Measurements from ENCODE around the gene KIF2C. TPM values are rescaled to one million over a fixed set of nuclear protein-coding genes. Genes with fewer than 3 reads are reported as not detected.

Gene KIF2C
- total and polyA plus RNA-seq, 2 of the 4 experiments (the other 2 are of a cell fraction) = 31.6 to 45.0 TPM

GRCh38 chr1:44760876-44761275, 21.2 kb downstream of the KIF2C start:
- Histone ChIP-seq H3K9me1 (ENCODE audit: insufficient read depth, low read length) (no peaks in the 10 kb centered on the region; the same call in 1 of the 2 replicates), H3K4me2 (ENCODE audit: low read depth, low read length) (no peak overlapping the region), H2BK120ac (ENCODE audit: low read depth, low read length) (no peak overlapping the region), H3K23ac (ENCODE audit: low read depth, low read length) (no peak overlapping the region), H3K27me3 (ENCODE audit: control insufficient read depth, insufficient read depth, low read length) (no peaks in the 10 kb centered on the region), H3K9ac (ENCODE audit: low read depth, low read length) (no peak overlapping the region), H2BK20ac (ENCODE audit: low read depth, low read length) (no peak overlapping the region), H4K91ac (ENCODE audit: insufficient read depth, low read depth, low read length) (no peak overlapping the region), H3K4me1 (ENCODE audit: control insufficient read depth, insufficient read depth, low read length) (no peaks in the 10 kb centered on the region), H3K79me1 (ENCODE audit: low read depth in 1 of 2, low read length in 2 of 2) (peaks cover 4 to 8% of the 10 kb centered on the region in 2 experiments), H4K8ac (ENCODE audit: low read depth in 2 of 2, low read length in 2 of 2) (no peak overlapping the region), H3K4ac (ENCODE audit: low read depth, low read length) (no peak overlapping the region), H3K4me3 (ENCODE audit: insufficient read depth, low read depth, low read length) (no peak overlapping the region), H3K56ac (ENCODE audit: extremely low read depth, insufficient read depth, low read length) (no peak overlapping the region), H3K14ac (replicated peaks; ENCODE audit: low read depth, low read length) (no peak overlapping the region), H2BK5ac (ENCODE audit: low read depth, low read length, poor library complexity, severe bottlenecking) (no peak overlapping the region), H2AFZ (replicated peaks; ENCODE audit: low read length, poor library complexity) (no peak overlapping the region), H2AK9ac (replicated peaks; ENCODE audit: low read depth, low read length, poor library complexity) (no peak overlapping the region), H4K5ac (ENCODE audit: low read depth, low read length) (no peak overlapping the region), H2AK5ac (ENCODE audit: low read depth, low read length) (no peak overlapping the region), H2BK15ac (ENCODE audit: low read depth, low read length) (no peak overlapping the region), H3K18ac (ENCODE audit: low read depth, low read length) (no peak overlapping the region), H3K36me3 (ENCODE audit: control insufficient read depth, insufficient read depth, low read length) (peaks cover 34% of the 10 kb centered on the region), H3K9me3 (ENCODE audit: control insufficient read depth, insufficient read depth, low read length) (no peaks in the 10 kb centered on the region), H4K20me1 (ENCODE audit: insufficient read depth, low read length) (no peaks in the 10 kb centered on the region), H3K27ac (ENCODE audit: insufficient read depth, low read length) (no peak overlapping the region)
- dilution Hi-C loops (cut with HindIII; ENCODE audit: low sequenced_read_pairs, unreplicated experiment) = no loop called here
- ChIA-PET CTCF (no interaction called here), POLR2A (ENCODE audit: unreplicated experiment) (no interaction called here)
- WGBS, 2 experiments (ENCODE audit: extremely low coverage in 2 of 2, insufficient read length in 1 of 2) = no CpG with 5 or more reads among the region's 3 CpGs
- no TSS peak for BruUV-seq (replicated peaks)
- in situ Hi-C loops (cut with MboI; ENCODE audit: low sequenced_read_pairs) = no loop called here
- intact Hi-C loops (cut with micrococcal nuclease) = no loop called here
- TF ChIP-seq RFX5 (IDR thresholded peaks at IDR 0.05; ENCODE audit: low read depth, low read length) (no peak), FOS (IDR thresholded peaks at IDR 0.05; ENCODE audit: low read depth, low read length) (no peak), RCOR1 (IDR thresholded peaks at IDR 0.05; ENCODE audit: insufficient replicate concordance, low read length) (no peak), USF2 (IDR thresholded peaks at IDR 0.05; ENCODE audit: low read depth, low read length) (no peak), MAFK (IDR thresholded peaks at IDR 0.05; ENCODE audit: low read depth, low read length) (no peak), CTCF (conservative IDR thresholded peaks at IDR 0.05; ENCODE audit: low read depth, low read length) (no peak), MXI1 (IDR thresholded peaks at IDR 0.05; ENCODE audit: borderline replicate concordance, low read depth, low read length) (no peak), SMC3 (IDR thresholded peaks at IDR 0.05; ENCODE audit: low read depth, low read length) (no peak), CEBPB (IDR thresholded peaks at IDR 0.05; ENCODE audit: low read depth, low read length) (no peak), BHLHE40 (IDR thresholded peaks at IDR 0.05; ENCODE audit: low read depth, low read length) (no peak), CHD1 (IDR thresholded peaks at IDR 0.05; ENCODE audit: low read depth, low read length) (no peak)
- no peak for ATAC-seq (ENCODE audit: low read depth)
- DNase-seq = no peak

Data from IMR-90 (cell line).